NCI-H748 (cell line): ENCODE data around the gene CDK2AP2.
"Not testable (repeated sequence)": the region's sequence is repeated elsewhere in the genome, so short reads cannot be mapped to it uniquely, and the experiment has no call there.

Experiments used
- DNase-seq: peaks from one replicate; lab custom pipeline; 2025; ENCODE audit not compliant: unreplicated experiment; lab: John Stamatoyannopoulos, UW

Gene CDK2AP2

GRCh38 chr11:67468056-67468455, 39.9 kb downstream of the CDK2AP2 start:
- DNase-seq: peak; percentile 25

GRCh38 chr11:67466962-67467771, 40.8 kb downstream of the CDK2AP2 start:
- no peak for DNase-seq

GRCh38 chr11:67466367-67466766, 41.6 kb downstream of the CDK2AP2 start:
- no peak for DNase-seq

DNA sequence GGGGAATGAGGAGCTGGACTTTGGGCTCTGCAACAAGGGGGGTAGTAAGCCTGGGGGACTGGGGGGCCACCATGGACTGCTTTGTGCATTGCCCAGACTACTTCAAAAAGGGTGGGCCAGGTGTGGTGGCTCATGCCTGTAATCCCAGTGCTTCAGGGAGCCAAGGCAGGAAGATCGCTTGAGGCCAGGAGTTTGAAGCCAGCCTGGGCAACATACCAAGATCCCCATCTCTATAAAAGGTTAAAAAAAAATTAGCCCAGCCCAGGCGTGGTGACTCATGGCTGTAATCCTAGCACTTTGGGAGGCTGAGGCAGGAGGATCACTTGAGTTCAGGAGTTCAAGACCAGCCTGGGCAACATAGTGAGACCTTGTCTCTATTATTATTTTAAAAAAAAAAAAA, 42.4 kb downstream of the CDK2AP2 start:
- DNase-seq: not testable (repeated sequence)

DNA sequence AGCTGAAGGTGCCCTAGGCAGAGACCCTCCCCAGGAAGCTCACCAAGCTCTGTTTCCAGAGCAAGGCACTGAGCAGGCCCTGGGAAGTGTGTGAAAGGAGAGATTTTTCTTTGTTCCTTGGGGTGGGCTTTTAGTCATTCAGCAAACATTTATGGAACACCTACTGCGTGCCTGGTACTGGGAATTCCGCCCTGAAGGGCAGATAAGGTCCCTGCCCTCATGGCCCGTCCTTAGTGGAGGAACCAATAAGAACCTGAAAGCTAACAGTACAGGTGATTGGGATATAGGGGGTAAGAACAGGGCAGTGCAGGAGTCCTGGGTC, 42.8 kb downstream of the CDK2AP2 start:
- peak; percentile 35 for DNase-seq

DNA sequence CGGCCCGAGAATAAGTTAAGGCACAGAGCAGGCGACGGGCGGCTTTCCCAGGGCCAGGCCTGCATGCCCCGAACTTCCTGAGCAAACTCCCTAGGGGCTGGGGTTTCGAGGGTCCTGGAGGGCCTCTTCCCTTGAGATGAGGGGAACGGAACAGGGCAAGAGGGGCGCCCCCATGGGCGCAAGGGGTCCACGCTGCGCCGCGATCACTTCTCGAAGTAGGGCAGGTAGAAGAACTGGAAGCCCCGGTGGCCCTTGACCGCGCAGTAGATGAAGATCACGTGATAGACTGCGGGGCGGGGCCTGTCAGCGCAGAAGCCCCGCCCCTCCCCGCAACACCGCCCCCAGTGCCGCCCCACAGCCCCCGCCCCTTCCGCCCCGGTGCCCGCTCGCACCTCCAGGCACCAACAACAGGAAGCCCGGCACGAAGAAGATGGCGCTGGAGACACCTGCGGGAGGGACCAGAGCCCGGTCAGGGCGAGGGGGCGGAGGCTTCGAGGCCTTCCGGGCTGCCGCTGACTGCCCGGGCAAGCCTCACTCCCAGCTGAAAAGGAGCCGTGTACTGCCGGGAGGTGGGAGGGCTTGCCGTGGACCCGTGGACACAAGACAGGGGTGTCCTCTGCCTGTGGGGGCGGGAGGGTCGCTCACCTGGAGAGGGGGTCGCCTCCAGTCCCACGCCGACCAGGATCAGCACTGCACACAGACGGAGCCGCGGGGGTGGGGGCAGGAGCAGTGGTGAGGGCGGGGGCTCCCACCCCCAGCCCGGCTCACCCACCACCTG, 43.4 kb downstream of the CDK2AP2 start:
- DNase-seq: peak; percentile 90

DNA sequence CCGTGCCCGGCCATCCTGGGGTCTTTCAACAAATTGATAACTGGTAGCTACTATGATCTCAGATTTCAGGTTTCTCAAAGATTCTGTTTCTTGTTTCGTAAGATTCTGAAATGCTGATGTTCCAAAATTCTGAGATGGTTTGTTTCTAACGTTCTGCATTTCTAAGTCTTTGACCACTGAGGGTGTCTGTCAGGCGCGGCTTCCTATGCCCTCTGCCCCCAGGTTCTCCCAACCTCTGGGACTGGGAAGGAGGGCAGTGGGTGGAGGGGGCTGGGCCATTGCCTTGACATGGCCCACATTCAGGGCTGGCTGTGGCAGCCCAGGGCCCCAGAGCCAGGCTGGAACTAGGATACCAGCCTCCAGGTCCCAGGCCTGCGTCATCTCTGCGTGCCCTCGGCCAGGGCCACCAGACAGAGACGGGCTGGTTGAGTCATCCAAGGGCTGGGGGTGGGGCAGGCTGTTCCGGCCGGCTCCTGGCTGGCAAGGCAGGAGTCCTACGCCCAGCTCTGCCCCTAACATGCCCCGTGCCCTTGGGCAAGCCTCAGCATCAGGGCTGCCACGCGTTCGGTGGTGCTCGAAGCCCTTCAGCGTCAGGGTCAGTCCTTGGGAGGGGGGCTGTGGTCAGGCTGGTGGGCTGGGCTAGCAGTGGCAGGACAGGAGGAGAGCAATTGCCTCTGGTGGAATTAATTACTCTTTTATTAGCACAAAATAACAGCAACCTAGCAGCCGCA, 44.1 kb downstream of the CDK2AP2 start:
- DNase-seq: no peak

DNA sequence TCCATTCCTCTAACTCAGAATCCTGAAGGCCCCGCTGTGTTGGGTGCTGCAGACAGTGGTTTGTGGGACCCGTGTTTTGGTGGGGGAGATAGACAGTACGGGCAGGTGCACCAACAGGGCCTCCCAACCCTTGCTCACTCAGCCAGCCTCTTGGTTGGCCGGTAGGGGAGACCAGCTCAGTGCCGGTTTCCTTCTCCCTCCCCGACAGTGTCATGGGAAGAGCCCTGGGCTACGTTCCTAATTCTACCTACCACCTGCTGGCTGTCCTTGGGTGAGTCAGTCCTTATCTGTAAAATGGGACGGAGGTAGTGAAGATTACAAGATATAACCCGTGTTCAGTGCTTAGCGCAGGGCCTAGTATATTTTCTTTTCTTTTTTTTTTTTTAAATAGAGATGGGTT, 44.8 kb downstream of the CDK2AP2 start:
- DNase-seq: no peak

DNA sequence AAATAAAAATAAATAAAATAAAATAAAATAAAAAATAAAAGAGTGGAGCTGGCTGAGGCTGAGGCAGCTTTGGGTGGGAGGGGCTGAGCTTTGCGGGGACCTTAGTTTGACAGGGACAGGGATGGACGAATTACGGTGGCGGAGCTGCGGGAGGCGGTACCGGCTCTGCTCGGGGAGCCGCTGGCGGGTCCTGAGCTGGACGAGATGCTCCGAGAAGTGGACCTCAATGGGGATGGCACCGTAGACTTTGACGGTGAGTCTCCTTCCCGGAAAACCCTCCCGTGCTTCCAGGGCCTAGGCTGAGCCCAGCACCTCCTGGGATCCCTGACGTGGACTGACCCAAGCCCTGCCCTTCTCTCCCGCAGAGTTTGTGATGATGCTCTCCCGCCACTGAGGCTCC, 49.7 kb downstream of the CDK2AP2 start:
- DNase-seq: no peak

DNA sequence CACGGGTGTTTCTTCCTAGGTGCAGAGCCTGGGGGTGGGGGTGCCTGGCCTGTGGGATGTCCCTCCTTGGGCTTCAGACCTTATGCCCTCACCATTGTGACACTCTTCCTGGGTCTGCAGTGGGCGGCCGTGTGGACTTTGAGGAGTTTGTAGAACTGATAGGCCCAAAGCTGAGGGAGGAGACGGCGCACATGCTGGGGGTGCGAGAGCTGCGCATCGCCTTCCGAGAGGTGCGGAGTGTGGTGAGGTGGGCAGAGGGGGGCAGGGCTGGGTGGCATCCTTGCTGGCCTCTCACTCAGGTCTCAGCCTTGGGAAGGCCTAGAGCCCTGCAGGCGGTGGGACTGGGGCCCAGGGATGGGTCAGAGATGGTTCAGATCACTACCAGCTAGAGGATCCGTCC, 50.5 kb downstream of the CDK2AP2 start:
- DNase-seq: no peak
